Cardiac muscle cell (in vitro differentiated cells and primary cell): ENCODE data around the gene LRMDA. TPM values are rescaled to one million over a fixed set of nuclear protein-coding genes. Genes with fewer than 3 reads are reported as not detected.

ENCODE experiments used
- DNase-seq, 2 donors: peaks; one replicate each; pipeline versions ENCODE4 v3.0.0 to v3.0.0-alpha.2; 2010 to 2017; ENCODE audit warnings: low read depth in 1 of 2, low spot score in 1 of 2
- H3K27ac ChIP-seq: fragments of 200-600 bp; sonication (generic); 2 replicates; pipeline ENCODE4 v1.5.1; 2016
- H3K27me3 ChIP-seq: fragments of 200-600 bp; sonication (generic); 2 replicates; pipeline ENCODE4 v1.6.0; 2016; ENCODE audit warnings: control low read depth
- H3K36me3 ChIP-seq: fragments of 200-600 bp; sonication (generic); 2 replicates; pipeline ENCODE4 v1.5.1; 2016; ENCODE audit warnings: control low read depth
- H3K4me1 ChIP-seq: fragments of 200-600 bp; sonication (generic); 2 replicates; pipeline ENCODE4 v1.8.1; 2017; ENCODE audit warnings: low read depth, mild to moderate bottlenecking, mixed run types
- H3K4me3 ChIP-seq: fragments of 200-600 bp; sonication (generic); 2 replicates; pipeline ENCODE4 v1.5.1; 2016; ENCODE audit warnings: mild to moderate bottlenecking
- H3K9me3 ChIP-seq: fragments of 200-600 bp; sonication (generic); 2 replicates; pipeline ENCODE4 v1.5.1; 2017; ENCODE audit warnings: low read depth, mild to moderate bottlenecking, control low read depth
- CTCF ChIP-seq: IDR thresholded peaks from 2 replicates; pipeline ENCODE4 v1.5.1; 2012; ENCODE audit warnings: low read depth, mild to moderate bottlenecking, low read length
- polyA plus RNA-seq: library from polyadenylated mRNA; unstranded; fragments of >200 nt; fragmentation: Nextera tagmentation; extraction: Ambion mirVana; gene quantifications from 2 replicates; pipeline ENCODE4 v1.2.1, GENCODE V29; 2016
- total RNA-seq: library from RNA; depleted of rRNA; stranded (reverse); fragments of >200 nt; gene quantifications from 2 replicates; pipeline ENCODE4 v1.2.3, GENCODE V29; 2016

Gene LRMDA
- total and polyA plus RNA-seq, 2 experiments from 2014 or later = 6.2 to 11.7 TPM

GRCh38 chr10:75461672-75462649 lies 30.5 kb downstream of the LRMDA start:
- no peak for DNase-seq
- Histone ChIP-seq H3K36me3 (no peaks in the 10 kb centered on the region), H3K27ac (no peak overlapping the region), H3K4me3 (no peak overlapping the region), H3K27me3 (no peaks in the 10 kb centered on the region), H3K4me1 (peaks cover 28% of the 10 kb centered on the region), H3K9me3 (no peaks in the 10 kb centered on the region)
- no peak for TF ChIP-seq CTCF

GRCh38 chr10:75462865-75463264 lies 31.4 kb downstream of the LRMDA start:
- no peak overlapping the region for H3K4me3 ChIP-seq
- DNase-seq = no peak
- no peak overlapping the region for H3K27ac ChIP-seq
- no peaks in the 10 kb centered on the region for H3K9me3 ChIP-seq
- no peak for TF ChIP-seq CTCF
- H3K36me3 ChIP-seq = no peaks in the 10 kb centered on the region
- H3K27me3 ChIP-seq = no peaks in the 10 kb centered on the region
- peaks cover 28% of the 10 kb centered on the region for H3K4me1 ChIP-seq

- TF ChIP-seq CTCF = no peak
- Histone ChIP-seq H3K4me3 (no peak overlapping the region), H3K4me1 (peaks cover 28% of the 10 kb centered on the region), H3K27ac (no peak overlapping the region), H3K36me3 (no peaks in the 10 kb centered on the region), H3K9me3 (no peaks in the 10 kb centered on the region), H3K27me3 (no peaks in the 10 kb centered on the region)
- no peak for DNase-seq
Observed at GRCh38 chr10:75464478-75465449, 33.3 kb downstream of the LRMDA start.

- no peak for TF ChIP-seq CTCF
- Histone ChIP-seq H3K4me1 (peaks cover 28% of the 10 kb centered on the region), H3K9me3 (no peaks in the 10 kb centered on the region), H3K27ac (no peak overlapping the region), H3K36me3 (no peaks in the 10 kb centered on the region), H3K4me3 (no peak overlapping the region), H3K27me3 (no peaks in the 10 kb centered on the region)
- DNase-seq = no peak
Observed at GRCh38 chr10:75465450-75465827, 34.0 kb downstream of the LRMDA start.

GRCh38 chr10:75466001-75466400 lies 34.6 kb downstream of the LRMDA start:
- no peak for TF ChIP-seq CTCF
- H3K27ac ChIP-seq = no peak overlapping the region

More at GRCh38 chr10:75466001-75466400, 34.6 kb downstream of the LRMDA start:
- peak; percentile 2 to 34 for DNase-seq
- H3K4me3 ChIP-seq = no peak overlapping the region
- no peaks in the 10 kb centered on the region for H3K27me3 ChIP-seq
- H3K9me3 ChIP-seq = no peaks in the 10 kb centered on the region
- no peaks in the 10 kb centered on the region for H3K36me3 ChIP-seq
- peaks cover 28% of the 10 kb centered on the region for H3K4me1 ChIP-seq
